Mucosa of rectum (tissue), 2 donors: ENCODE results near the gene INPP4B.
"Not testable (repeated sequence)": the region's sequence is repeated elsewhere in the genome, so short reads cannot be mapped to it uniquely, and the experiment has no call there.

ENCODE experiments used
- H3K27ac ChIP-seq, 2 donors: one replicate each; pipeline ENCODE4 v1.7.0; 2013; ENCODE audit warnings: inconsistent platforms in 2 of 2, low read depth in 2 of 2, low read length in 2 of 2
- H3K27me3 ChIP-seq, 2 donors: one replicate each; pipeline ENCODE4 v1.7.0; 2013; ENCODE audit warnings: low read length in 2 of 2; ENCODE audit not compliant: control insufficient read depth in 2 of 2, insufficient read depth in 2 of 2
- H3K36me3 ChIP-seq, 2 donors: one replicate each; pipeline ENCODE4 v1.7.0; 2013; ENCODE audit warnings: low read length in 2 of 2; ENCODE audit not compliant: control insufficient read depth in 2 of 2, insufficient read depth in 2 of 2
- H3K4me1 ChIP-seq, 2 donors: one replicate each; pipeline ENCODE4 v1.7.0; 2013; ENCODE audit warnings: low read length in 2 of 2, mild to moderate bottlenecking in 1 of 2; ENCODE audit not compliant: control insufficient read depth in 2 of 2, insufficient read depth in 2 of 2
- H3K4me3 ChIP-seq, 2 donors: one replicate each; pipeline ENCODE4 v1.7.0; 2013; ENCODE audit warnings: low read length in 2 of 2
- H3K9ac ChIP-seq, 2 donors: one replicate each; pipeline ENCODE4 v1.7.0; 2013; ENCODE audit warnings: low read length in 2 of 2, low read depth in 1 of 2, mild to moderate bottlenecking in 1 of 2
- H3K9me3 ChIP-seq, 2 donors: one replicate each; pipeline ENCODE4 v1.7.0; 2013; ENCODE audit warnings: low read length in 2 of 2; ENCODE audit not compliant: control insufficient read depth in 2 of 2
- donor health status: healthy.
- donor health status: Normal muscosa, but diverticular disease.

The INPP4B gene

DNA sequence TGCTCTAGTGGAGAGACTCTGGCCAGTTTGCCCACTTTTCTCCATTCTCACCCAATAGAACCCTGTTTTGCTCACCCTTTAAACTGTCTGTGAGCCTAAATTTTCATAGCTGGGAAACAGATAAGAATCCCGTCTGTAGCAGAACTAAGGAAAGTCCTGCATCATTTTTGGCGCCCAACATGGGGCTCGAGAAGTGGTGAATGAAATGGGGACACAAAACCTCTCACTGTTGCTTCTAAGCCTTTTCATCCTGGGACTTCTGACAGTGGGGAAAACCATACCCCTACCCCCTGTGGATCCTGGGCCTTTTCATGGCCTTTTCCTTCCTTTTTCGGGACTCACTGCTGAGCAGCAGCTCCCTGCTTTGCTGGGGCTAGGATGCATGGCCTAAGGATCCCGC is 189.9 kb downstream of the INPP4B start:
- Histone ChIP-seq H3K9me3 (peaks cover 19 to 22% of the 10 kb centered on the region in 2 donors), H3K4me1 (no peaks in the 10 kb centered on the region), H3K27me3 (no peaks in the 10 kb centered on the region), H3K27ac (no peak overlapping the region), H3K36me3 (no peaks in the 10 kb centered on the region), H3K4me3 (no peak overlapping the region), H3K9ac (no peak overlapping the region)

DNA sequence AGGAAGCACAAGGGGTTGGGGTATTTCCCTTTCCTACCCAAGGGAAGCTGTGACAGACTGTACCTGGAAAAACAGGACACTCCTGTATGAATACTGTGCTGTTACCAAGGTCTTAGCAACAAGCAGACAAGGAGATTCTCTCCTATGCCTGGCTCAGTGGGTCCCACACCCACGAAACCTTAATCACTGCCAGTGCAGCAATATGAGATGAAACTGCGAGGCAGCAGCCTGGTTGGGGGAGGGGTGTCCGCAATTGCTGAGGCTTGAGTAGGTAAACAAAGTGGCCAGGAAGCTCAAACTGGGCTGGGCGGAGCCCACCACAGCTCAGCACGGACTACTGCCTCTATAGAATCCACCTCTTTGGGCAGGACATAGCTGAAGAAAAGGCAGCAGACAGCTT is 197.7 kb downstream of the INPP4B start:
- Histone ChIP-seq H3K4me3 (no peak overlapping the region), H3K36me3 (no peaks in the 10 kb centered on the region), H3K9ac (no peak overlapping the region), H3K27me3 (no peaks in the 10 kb centered on the region), H3K9me3 (no peaks in the 10 kb centered on the region), H3K27ac (no peak overlapping the region), H3K4me1 (no peaks in the 10 kb centered on the region)

- H3K9me3 ChIP-seq = peaks cover 0 to 2% of the 10 kb centered on the region in 2 donors
- H3K27ac ChIP-seq = no peak overlapping the region
- H3K4me1 ChIP-seq = no peaks in the 10 kb centered on the region
- no peaks in the 10 kb centered on the region for H3K27me3 ChIP-seq
- no peak overlapping the region for H3K4me3 ChIP-seq
- H3K36me3 ChIP-seq = no peaks in the 10 kb centered on the region
- H3K9ac ChIP-seq = no peak overlapping the region
Observed at GRCh38 chr4:142645475-142646108, 200.5 kb downstream of the INPP4B start.

DNA sequence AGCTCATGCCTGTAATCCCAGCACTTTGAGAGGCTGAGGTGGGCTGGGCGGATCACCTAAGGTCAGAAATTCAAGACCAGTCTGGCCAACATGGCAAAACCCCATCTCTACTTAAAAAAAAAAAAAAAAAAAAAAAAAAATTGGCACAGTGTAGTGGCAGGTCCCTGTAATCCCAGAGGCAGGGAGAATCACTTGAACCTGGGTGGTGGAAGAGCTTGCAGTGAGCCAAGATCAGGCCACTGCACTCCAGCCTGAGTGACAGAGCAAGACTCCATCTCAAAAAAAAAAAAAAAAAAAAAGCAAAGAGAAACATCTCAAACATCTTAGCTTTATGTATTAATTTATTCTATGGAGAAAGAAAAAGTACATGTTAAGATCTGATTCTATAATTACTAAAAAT is 201.5 kb downstream of the INPP4B start:
- not testable (repeated sequence) for H3K9ac ChIP-seq, H3K9me3 ChIP-seq, H3K27me3 ChIP-seq, H3K4me1 ChIP-seq, H3K27ac ChIP-seq, H3K36me3 ChIP-seq, H3K4me3 ChIP-seq

- Histone ChIP-seq H3K9me3 (peaks cover 0 to 2% of the 10 kb centered on the region in 2 donors), H3K4me3 (no peak overlapping the region), H3K4me1 (no peaks in the 10 kb centered on the region), H3K27ac (no peak overlapping the region), H3K36me3 (no peaks in the 10 kb centered on the region), H3K27me3 (no peaks in the 10 kb centered on the region), H3K9ac (no peak overlapping the region)
Observed at GRCh38 chr4:142637614-142638013, 208.5 kb downstream of the INPP4B start.

GRCh38 chr4:142631836-142632235 is 214.3 kb downstream of the INPP4B start:
- no peak overlapping the region for H3K4me3 ChIP-seq
- no peak overlapping the region for H3K9ac ChIP-seq
- no peaks in the 10 kb centered on the region for H3K4me1 ChIP-seq
- H3K9me3 ChIP-seq = no peaks in the 10 kb centered on the region
- H3K27ac ChIP-seq = no peak overlapping the region
- H3K36me3 ChIP-seq = no peaks in the 10 kb centered on the region
- H3K27me3 ChIP-seq = peaks cover 0 to 3% of the 10 kb centered on the region in 2 donors

GRCh38 chr4:142615324-142615665 is 230.8 kb downstream of the INPP4B start:
- Histone ChIP-seq H3K4me1 (no peaks in the 10 kb centered on the region), H3K27me3 (no peaks in the 10 kb centered on the region), H3K9ac (no peak overlapping the region), H3K27ac (no peak overlapping the region), H3K9me3 (no peaks in the 10 kb centered on the region), H3K36me3 (no peaks in the 10 kb centered on the region), H3K4me3 (no peak overlapping the region)

DNA sequence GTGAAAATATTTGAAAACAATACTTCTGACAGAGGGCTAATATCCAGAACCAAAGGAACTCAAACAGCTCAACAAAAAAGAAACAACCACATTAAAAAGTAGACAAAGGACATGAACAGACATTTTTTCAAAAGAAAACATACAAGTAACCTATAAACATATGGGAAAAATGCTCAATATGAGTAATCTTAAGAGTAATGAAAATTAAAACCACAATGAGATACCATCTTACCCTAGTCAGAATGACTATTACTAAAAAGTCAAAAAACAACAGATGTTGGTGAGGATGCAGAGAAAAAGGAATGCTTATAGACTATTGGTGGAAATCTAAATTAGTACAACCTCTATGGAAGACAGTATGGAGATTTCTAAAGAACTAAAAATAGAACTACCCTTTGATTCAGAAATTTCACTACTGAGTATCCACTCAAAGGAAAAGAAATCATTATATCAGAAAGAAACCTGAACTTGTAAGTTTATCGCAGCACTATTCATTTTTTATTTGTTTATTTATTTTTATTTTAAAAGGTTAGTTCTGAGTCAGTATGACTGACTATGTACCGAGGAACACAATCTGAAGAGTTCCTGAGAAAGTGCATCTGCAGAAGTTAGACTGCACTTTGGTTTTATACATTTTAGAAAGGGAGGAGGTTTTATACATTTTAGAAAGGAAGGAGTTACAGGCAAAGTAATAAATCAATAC is 231.3 kb downstream of the INPP4B start:
- no peaks in the 10 kb centered on the region for H3K9me3 ChIP-seq
- H3K27ac ChIP-seq = no peak overlapping the region
- H3K4me1 ChIP-seq = no peaks in the 10 kb centered on the region
- no peak overlapping the region for H3K9ac ChIP-seq
- H3K4me3 ChIP-seq = no peak overlapping the region
- H3K36me3 ChIP-seq = no peaks in the 10 kb centered on the region
- H3K27me3 ChIP-seq = no peaks in the 10 kb centered on the region

- peaks cover 0 to 6% of the 10 kb centered on the region in 2 donors for H3K4me1 ChIP-seq
- no peak overlapping the region for H3K27ac ChIP-seq
- no peaks in the 10 kb centered on the region for H3K27me3 ChIP-seq
- no peak overlapping the region for H3K4me3 ChIP-seq
- H3K9ac ChIP-seq = no peak overlapping the region
- H3K9me3 ChIP-seq = peaks cover 0 to 3% of the 10 kb centered on the region in 2 donors
- H3K36me3 ChIP-seq = no peaks in the 10 kb centered on the region
Observed at GRCh38 chr4:142607976-142608375, 238.1 kb downstream of the INPP4B start.

GRCh38 chr4:142600952-142601351 is 245.1 kb downstream of the INPP4B start:
- Histone ChIP-seq H3K36me3 (no peaks in the 10 kb centered on the region), H3K27me3 (no peaks in the 10 kb centered on the region), H3K27ac (no peak overlapping the region), H3K4me1 (no peaks in the 10 kb centered on the region), H3K9ac (no peak overlapping the region), H3K4me3 (no peak overlapping the region), H3K9me3 (peaks cover 0 to 3% of the 10 kb centered on the region in 2 donors)
